ENCODE data around the gene JAM2. TPM values are rescaled to one million over a fixed set of nuclear protein-coding genes. Genes with fewer than 3 reads are reported as not detected.

The JAM2 gene
- total and polyA plus RNA-seq, 12 donors: 15.3 to 54.4 (median 34.5) TPM

- Histone ChIP-seq H3K27ac (no peak overlapping the region), H3K9me3 (peaks cover 0 to 9% (median 0%) of the 10 kb centered on the region in 11 donors), H3K4me1 (peaks cover 0 to 17% (median 0%) of the 10 kb centered on the region in 9 donors), H3K36me3 (no peaks in the 10 kb centered on the region), H3K27me3 (no peaks in the 10 kb centered on the region), H3K4me3 (no peak overlapping the region)
- no peak for DNase-seq
- no peak for TF ChIP-seq CTCF (IDR thresholded peaks at IDR 0.05)
- ATAC-seq: no peak
- 96 to 99% methylated on average over 2 of the region's 2 CpGs for WGBS, 2 donors
- intact Hi-C loops (cut with DNase I): no loop called here
Observed at GRCh38 chr21:25657140-25657539, 18.1 kb downstream of the JAM2 start.

- peaks cover 0 to 17% (median 0%) of the 10 kb centered on the region in 9 donors for H3K4me1 ChIP-seq
- ATAC-seq (no peak), DNase-seq (no peak)
- intact Hi-C loops (cut with DNase I): no loop called here
- no peaks in the 10 kb centered on the region for H3K36me3 ChIP-seq
- 20 to 27% methylated on average over 1 of the region's 1 CpG for WGBS, 2 donors
- peaks cover 0 to 9% (median 0%) of the 10 kb centered on the region in 11 donors for H3K9me3 ChIP-seq
- no peak for TF ChIP-seq CTCF (IDR thresholded peaks at IDR 0.05)
- no peak overlapping the region for H3K4me3 ChIP-seq
- no peaks in the 10 kb centered on the region for H3K27me3 ChIP-seq
- H3K27ac ChIP-seq: peak overlapping the region in 1 of 10 donors; percentile 47
Observed at GRCh38 chr21:25658427-25659035, 19.5 kb downstream of the JAM2 start.

GRCh38 chr21:25660233-25660632 is 21.2 kb downstream of the JAM2 start:
- intact Hi-C loops (cut with DNase I): no loop called here
- no peak for ATAC-seq

GRCh38 chr21:25664491-25664931 is 25.5 kb downstream of the JAM2 start:
- no peak for TF ChIP-seq CTCF (IDR thresholded peaks at IDR 0.05)
- peak in 1 of 2 donors; percentile 74 for DNase-seq
- H3K4me3 ChIP-seq: no peak overlapping the region
- WGBS, 2 donors: 52 to 54% methylated on average over 4 of the region's 4 CpGs
- H3K9me3 ChIP-seq: no peaks in the 10 kb centered on the region
- peak; percentile 70 to 94 (median 88) for ATAC-seq
- H3K27ac ChIP-seq: peak overlapping the region; percentile 11 to 85 (median 66)
- no peaks in the 10 kb centered on the region for H3K27me3 ChIP-seq
- no peaks in the 10 kb centered on the region for H3K36me3 ChIP-seq
- intact Hi-C loops (cut with DNase I): no loop called here
- peaks cover 0 to 34% (median 3%) of the 10 kb centered on the region in 9 donors for H3K4me1 ChIP-seq

More at GRCh38 chr21:25660233-25660632, 21.2 kb downstream of the JAM2 start:
- Histone ChIP-seq H3K4me3 (no peak overlapping the region), H3K36me3 (no peaks in the 10 kb centered on the region), H3K27me3 (no peaks in the 10 kb centered on the region), H3K27ac (no peak overlapping the region), H3K4me1 (peaks cover 0 to 30% (median 3%) of the 10 kb centered on the region in 9 donors), H3K9me3 (no peaks in the 10 kb centered on the region)
- no peak for TF ChIP-seq CTCF (IDR thresholded peaks at IDR 0.05)
- DNase-seq: no peak
- 42 to 73% methylated on average over 1 of the region's 1 CpG for WGBS, 2 donors
